H9 (cell line): ENCODE data around the gene PNMA1. TPM values are rescaled to one million over a fixed set of nuclear protein-coding genes. Genes with fewer than 3 reads are reported as not detected.
A peak's percentile ranks its signal among the peaks of the same experiment; 100 is the strongest.

Experiments
- DNase-seq: peaks from one replicate; pipeline ENCODE4 v3.0.0-alpha.2; 2017
- H2AFZ ChIP-seq: one replicate; pipeline ENCODE4 v1.6.1; 2013; ENCODE audit warnings: mild to moderate bottlenecking, low read length, control low read depth, moderate library complexity
- H2AK5ac ChIP-seq: 2 replicates; pipeline ENCODE4 v1.6.1; 2013; ENCODE audit warnings: low read length, control low read depth, mixed read lengths; ENCODE audit not compliant: insufficient read length
- H2BK120ac ChIP-seq: one replicate; pipeline ENCODE4 v1.6.1; 2013; ENCODE audit warnings: low read depth, mild to moderate bottlenecking, low read length, control low read depth, inconsistent platforms; ENCODE audit not compliant: poor library complexity, severe bottlenecking
- H2BK12ac ChIP-seq: 2 replicates; pipeline ENCODE4 v1.6.1; 2013; ENCODE audit warnings: low read length, control low read depth, mixed read lengths, low read depth; ENCODE audit not compliant: insufficient read length
- H2BK15ac ChIP-seq: 2 replicates; pipeline ENCODE4 v1.6.1; 2013; ENCODE audit warnings: low read depth, low read length, control low read depth
- H2BK20ac ChIP-seq: one replicate; pipeline ENCODE4 v1.6.1; 2013; ENCODE audit warnings: low read depth, mild to moderate bottlenecking, low read length, control low read depth, inconsistent platforms; ENCODE audit not compliant: poor library complexity, severe bottlenecking
- H2BK5ac ChIP-seq: 2 replicates; pipeline ENCODE4 v1.6.1; 2013; ENCODE audit warnings: low read length, control low read depth, mixed read lengths; ENCODE audit not compliant: insufficient read length
- H3K14ac ChIP-seq: 2 replicates; pipeline ENCODE4 v1.6.1; 2013; ENCODE audit warnings: low read length, control low read depth; ENCODE audit not compliant: insufficient read depth
- H3K18ac ChIP-seq: 2 replicates; pipeline ENCODE4 v1.6.1; 2013; ENCODE audit warnings: low read depth, mild to moderate bottlenecking, mixed read lengths, low read length, control low read depth; ENCODE audit not compliant: insufficient read length
- H3K23ac ChIP-seq: 2 replicates; pipeline ENCODE4 v1.6.1; 2013; ENCODE audit warnings: low read length, control low read depth, mixed read lengths, low read depth; ENCODE audit not compliant: insufficient read length
- H3K23me2 ChIP-seq: 2 replicates; pipeline ENCODE4 v1.6.1; 2013; ENCODE audit warnings: low read depth, mild to moderate bottlenecking, mixed read lengths, low read length, control low read depth; ENCODE audit not compliant: insufficient read length, poor library complexity, severe bottlenecking
- H3K27ac ChIP-seq: 2 replicates; pipeline ENCODE4 v1.5.1; 2013; ENCODE audit warnings: low read length, control low read depth, mixed read lengths, low read depth; ENCODE audit not compliant: insufficient read length
- H3K27me3 ChIP-seq: 2 replicates; pipeline ENCODE4 v1.6.1; 2013; ENCODE audit warnings: low read length, control low read depth, inconsistent platforms; ENCODE audit not compliant: insufficient read depth
- H3K4ac ChIP-seq: 2 replicates; pipeline ENCODE4 v1.6.1; 2013; ENCODE audit warnings: low read depth, mild to moderate bottlenecking, control low read depth, inconsistent platforms, low read length, moderate library complexity
- H3K4me1 ChIP-seq: 2 replicates; pipeline ENCODE4 v1.6.1; 2013; ENCODE audit warnings: low read length, control low read depth, inconsistent platforms; ENCODE audit not compliant: insufficient read depth
- H3K4me2 ChIP-seq: 2 replicates; pipeline ENCODE4 v1.6.1; 2013; ENCODE audit warnings: low read length, control low read depth, mixed read lengths; ENCODE audit not compliant: insufficient read length, insufficient read depth
- H3K56ac ChIP-seq: 2 replicates; pipeline ENCODE4 v1.6.1; 2013; ENCODE audit warnings: low read depth, mild to moderate bottlenecking, mixed read lengths, low read length, control low read depth; ENCODE audit not compliant: insufficient read length
- H3K79me1 ChIP-seq: 2 replicates; pipeline ENCODE4 v1.6.1; 2013; ENCODE audit warnings: low read depth, mild to moderate bottlenecking, moderate library complexity, low read length, control low read depth, inconsistent platforms; ENCODE audit not compliant: insufficient read depth, poor library complexity, severe bottlenecking
- H3K79me2 ChIP-seq: 2 replicates; pipeline ENCODE4 v1.6.1; 2013; ENCODE audit warnings: low read length, control low read depth, inconsistent platforms; ENCODE audit not compliant: insufficient read depth
- H3K9ac ChIP-seq: 2 replicates; pipeline ENCODE4 v1.6.1; 2013; ENCODE audit warnings: low read length, control low read depth, mixed read lengths; ENCODE audit not compliant: insufficient read length; ENCODE audit errors: extremely low read depth
- H3K9me3 ChIP-seq: one replicate; pipeline ENCODE4 v1.6.1; 2013; ENCODE audit warnings: low read depth, low read length, inconsistent platforms; ENCODE audit not compliant: control insufficient read depth
- H3T11ph ChIP-seq: one replicate; pipeline ENCODE4 v1.6.1; 2013; ENCODE audit warnings: mild to moderate bottlenecking, low read length, control low read depth, inconsistent platforms
- H4K20me1 ChIP-seq: one replicate; pipeline ENCODE4 v1.6.1; 2013; ENCODE audit not compliant: control insufficient read depth, insufficient read length, insufficient read depth
- H4K5ac ChIP-seq: 2 replicates; pipeline ENCODE4 v1.6.1; 2013; ENCODE audit warnings: low read depth, mild to moderate bottlenecking, mixed read lengths, low read length, control low read depth; ENCODE audit not compliant: insufficient read length
- H4K8ac ChIP-seq: replicated peaks from 2 replicates; pipeline ENCODE4 v1.6.1; 2013; ENCODE audit warnings: low read length, control low read depth, mixed read lengths, low read depth; ENCODE audit not compliant: insufficient read length
- H4K91ac ChIP-seq: 2 replicates; pipeline ENCODE4 v1.6.1; 2013; ENCODE audit warnings: low read depth, mild to moderate bottlenecking, moderate library complexity, mixed read lengths, low read length, control low read depth; ENCODE audit not compliant: insufficient read length
- H3K27ac Mint-ChIP-seq, 3 experiments: 2 replicates in 2 of 3; 3 replicates in 1 of 3; pipeline ENCODE4 v1.8.0; 2020 to 2021; ENCODE audit warnings: mixed read lengths in 3 of 3, mild to moderate bottlenecking in 1 of 3, moderate library complexity in 1 of 3
- H3K27me3 Mint-ChIP-seq: 2 replicates; pipeline ENCODE4 v1.8.0; 2021; ENCODE audit warnings: low read depth, mild to moderate bottlenecking, moderate library complexity, mixed read lengths
- H3K36me3 Mint-ChIP-seq, 3 experiments: 2 replicates in 2 of 3; 3 replicates in 1 of 3; pipeline ENCODE4 v1.8.0; 2020 to 2021; ENCODE audit warnings: low read depth in 3 of 3, mixed read lengths in 3 of 3; ENCODE audit not compliant: insufficient read depth in 1 of 3
- H3K4me1 Mint-ChIP-seq, 2 experiments: 2 replicates each; pipeline ENCODE4 v1.8.0; 2020; ENCODE audit warnings: mixed read lengths in 2 of 2
- H3K4me3 Mint-ChIP-seq, 2 experiments: 2 replicates in 1 of 2; 3 replicates in 1 of 2; pipeline ENCODE4 v1.8.0; 2020 to 2021; ENCODE audit warnings: mild to moderate bottlenecking in 2 of 2, mixed read lengths in 2 of 2, moderate library complexity in 1 of 2
- H3K9me3 Mint-ChIP-seq, 2 experiments: 2 replicates in 1 of 2; 3 replicates in 1 of 2; pipeline ENCODE4 v1.8.0; 2020; ENCODE audit warnings: mild to moderate bottlenecking in 2 of 2, mixed read lengths in 2 of 2, moderate library complexity in 1 of 2
- CTCF ChIP-seq: fragments of 200-600 bp; sonication (generic); conservative IDR thresholded peaks from 3 replicates; pipeline ENCODE4 v1.8.0; 2021; ENCODE audit warnings: antibody characterized with exemption, mild to moderate bottlenecking
- whole genome bisulfite sequencing: extraction: QIAGEN DNeasy Blood & Tissue Kit; methylation state at CpG from one replicate; pipeline ENCODE4 v1.1.7; 2013; ENCODE audit warnings: missing lambda C conversion rate, low lambda C conversion rate, mixed read lengths; ENCODE audit not compliant: insufficient read length; ENCODE audit errors: extremely low coverage; 5-methylcytosine and 5-hydroxymethylcytosine counted together
- total RNA-seq: library from RNA; stranded (reverse); gene quantifications from 2 replicates; pipeline ENCODE4 v1.2.1, GENCODE V29; 2021

Gene PNMA1
- total RNA-seq, 1 experiment from 2014 or later: 56.1 TPM

- H3K27me3 ChIP-seq: no peaks in the 10 kb centered on the region
- H3K4me1 ChIP-seq: peaks cover 6% of the 10 kb centered on the region; the same call in 1 of the 2 replicates
- no peak overlapping the region for H2AFZ ChIP-seq
- no peak for TF ChIP-seq CTCF
- no peak overlapping the region for H3K27ac ChIP-seq
- no peak overlapping the region for H4K91ac ChIP-seq
- H3K23ac ChIP-seq: no peak overlapping the region
- Mint-ChIP-seq H3K27me3 (peaks cover 3% of the 10 kb centered on the region; the same call in 1 of the 2 replicates), H3K36me3 (peaks cover 4 to 23% (median 17%) of the 10 kb centered on the region in 3 experiments; a peak in 6 of 7 replicates), H3K4me1 (peaks cover 57% of the 10 kb centered on the region in 2 experiments), H3K4me3 (peak overlapping the region in 1 of 2 experiments; percentile 24; a peak in 2 of 5 replicates), H3K9me3 (no peaks in the 10 kb centered on the region), H3K27ac (peak overlapping the region in 2 of 3 experiments; percentile 5 to 36; a peak in 4 of 7 replicates)
- H3K4ac ChIP-seq: no peak overlapping the region
- no peak overlapping the region for H3K18ac ChIP-seq
- no peaks in the 10 kb centered on the region for H3K79me1 ChIP-seq
- no peak overlapping the region for H2BK20ac ChIP-seq
- H4K8ac ChIP-seq: no peak overlapping the region
- no peak overlapping the region for H3K4me2 ChIP-seq
- no peak overlapping the region for H3T11ph ChIP-seq
- H4K5ac ChIP-seq: no peak overlapping the region
- no peaks in the 10 kb centered on the region for H3K9me3 ChIP-seq
- no peak overlapping the region for H3K14ac ChIP-seq
- H2BK120ac ChIP-seq: no peak overlapping the region
- H2BK5ac ChIP-seq: no peak overlapping the region
- peak; percentile 38 for DNase-seq
- H3K56ac ChIP-seq: no peak overlapping the region
- no peaks in the 10 kb centered on the region for H4K20me1 ChIP-seq
- H2BK12ac ChIP-seq: no peak overlapping the region
- no peak overlapping the region for H2BK15ac ChIP-seq
- H3K23me2 ChIP-seq: no peaks in the 10 kb centered on the region
- H3K79me2 ChIP-seq: no peaks in the 10 kb centered on the region
- no peak overlapping the region for H2AK5ac ChIP-seq
- no CpG with 5 or more reads among the region's 12 CpGs for WGBS
- no peak overlapping the region for H3K9ac ChIP-seq
Measured at GRCh38 chr14:73723797-73724661, 9.8 kb upstream of the PNMA1 start.
